G401.6 (cell line): Measurements from ENCODE around the gene LYRM1.
"Not testable (repeated sequence)": the region's sequence is repeated elsewhere in the genome, so short reads cannot be mapped to it uniquely, and the experiment has no call there.

Experiments used
- FAIRE-seq: peaks from 2 replicates; lab custom pipeline; 2012; peaks lifted over from hg19 to GRCh38; lab: Jason Lieb, UNC

The LYRM1 gene, protein sequence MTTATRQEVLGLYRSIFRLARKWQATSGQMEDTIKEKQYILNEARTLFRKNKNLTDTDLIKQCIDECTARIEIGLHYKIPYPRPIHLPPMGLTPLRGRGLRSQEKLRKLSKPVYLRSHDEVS

DNA sequence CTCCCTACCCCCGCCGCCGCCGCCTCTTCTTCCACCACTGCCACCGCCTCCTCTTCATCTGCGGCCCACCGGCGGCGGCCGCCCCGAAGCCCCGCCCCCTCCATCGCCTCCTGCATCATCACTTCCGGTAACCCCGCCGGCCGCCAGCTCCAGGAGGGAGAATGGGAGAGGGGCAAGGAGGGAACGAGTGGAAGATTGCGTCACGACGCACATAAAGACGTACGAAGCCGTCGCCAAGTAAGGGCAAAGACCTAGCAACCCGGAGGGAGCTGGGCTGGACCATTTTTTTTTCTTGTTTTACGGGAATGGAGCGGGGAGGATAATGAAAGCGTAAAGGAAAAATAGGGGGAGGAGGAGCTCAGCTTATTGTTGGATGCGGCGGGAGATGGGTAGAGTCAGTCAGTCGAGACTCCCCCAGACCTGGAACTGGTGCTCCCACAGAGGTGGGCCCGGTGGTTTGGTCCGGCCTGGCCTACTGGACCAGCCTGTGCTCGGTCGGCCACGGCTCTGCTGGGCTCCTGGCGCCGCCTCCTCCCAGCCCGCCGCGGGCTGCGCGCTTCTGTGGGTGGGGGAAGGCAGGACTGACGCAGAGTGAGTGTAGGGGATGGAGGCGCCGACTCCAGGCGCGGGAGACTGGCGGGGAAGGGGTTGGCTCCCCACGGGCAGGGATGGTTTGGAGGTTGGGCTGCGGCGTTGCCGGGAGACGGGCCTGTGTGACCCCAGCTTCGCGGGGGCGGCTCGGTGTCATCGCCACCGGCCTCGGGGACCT is at the start of gene LYRM1, which contains the start of gene DCUN1D3:
TSS of gene LYRM1 (plus strand) at position 473 of the 769 bp plus-strand sequence. CDS start 14,785 bp downstream, outside the sequence.
TSS of gene DCUN1D3 (minus strand) at position 60 of the 769 bp plus-strand sequence. CDS start 37,820 bp downstream, outside the sequence.
- FAIRE-seq, result peak; percentile 96

DNA sequence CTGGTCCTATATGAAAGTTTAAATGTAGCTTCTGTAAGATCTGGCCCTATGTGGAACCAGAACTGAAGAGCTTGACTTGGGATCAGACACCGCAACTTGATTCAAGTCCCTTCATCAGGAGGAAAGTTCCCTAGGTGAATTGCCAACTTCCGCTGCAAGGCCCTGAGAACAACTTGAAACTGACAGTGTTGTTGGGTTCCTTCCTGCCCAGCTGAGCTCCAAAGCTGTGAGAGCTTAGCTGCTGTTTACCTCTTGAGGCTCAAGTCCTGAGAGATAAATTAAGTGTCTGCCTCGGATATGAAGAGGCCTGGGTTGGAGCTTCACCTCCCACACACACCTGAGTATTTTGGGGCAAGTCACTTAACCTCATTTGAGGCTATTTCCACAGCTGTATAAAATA is 49.6 kb upstream of the LYRM1 start:
- no peak for FAIRE-seq

DNA sequence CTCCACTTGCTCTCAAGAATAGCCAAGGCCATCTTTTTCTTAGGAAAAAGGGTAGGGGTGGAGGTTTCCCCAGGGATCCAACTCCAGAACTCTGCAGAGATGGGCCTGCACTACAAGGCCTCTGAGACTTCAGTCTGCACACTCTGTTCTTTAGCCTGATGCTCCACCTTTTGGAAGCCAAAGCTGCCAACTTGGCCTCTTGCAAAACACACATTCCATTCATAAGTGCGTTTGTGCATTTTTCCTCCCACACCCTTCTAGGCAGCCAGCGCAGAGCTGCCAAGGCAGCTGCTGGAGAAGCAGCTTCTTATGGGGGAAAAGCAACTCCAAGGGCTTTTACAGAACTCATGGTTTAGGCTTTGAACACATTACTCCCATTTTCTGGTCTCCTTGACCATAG is 49.0 kb upstream of the LYRM1 start:
- FAIRE-seq, result no peak

DNA sequence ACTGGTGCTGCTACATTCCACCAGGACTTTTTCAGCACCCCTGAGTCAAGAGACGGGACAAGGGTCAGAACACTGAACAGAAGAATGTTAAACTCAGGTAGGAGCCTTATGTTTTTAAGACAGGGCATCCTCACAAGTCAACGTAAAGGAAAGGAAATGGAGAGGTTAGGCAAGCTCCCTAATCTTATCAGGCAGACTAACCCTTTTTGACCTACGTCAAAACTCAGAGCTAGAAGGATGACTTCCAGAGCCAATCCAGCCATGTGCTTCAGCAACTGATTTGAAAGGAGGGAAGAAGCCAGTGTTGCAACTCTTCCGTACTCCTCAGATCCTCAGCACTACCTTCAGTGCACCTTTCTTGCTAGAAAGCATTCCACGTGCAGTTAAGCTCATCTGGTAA is 47.4 kb upstream of the LYRM1 start:
- FAIRE-seq, result no peak

DNA sequence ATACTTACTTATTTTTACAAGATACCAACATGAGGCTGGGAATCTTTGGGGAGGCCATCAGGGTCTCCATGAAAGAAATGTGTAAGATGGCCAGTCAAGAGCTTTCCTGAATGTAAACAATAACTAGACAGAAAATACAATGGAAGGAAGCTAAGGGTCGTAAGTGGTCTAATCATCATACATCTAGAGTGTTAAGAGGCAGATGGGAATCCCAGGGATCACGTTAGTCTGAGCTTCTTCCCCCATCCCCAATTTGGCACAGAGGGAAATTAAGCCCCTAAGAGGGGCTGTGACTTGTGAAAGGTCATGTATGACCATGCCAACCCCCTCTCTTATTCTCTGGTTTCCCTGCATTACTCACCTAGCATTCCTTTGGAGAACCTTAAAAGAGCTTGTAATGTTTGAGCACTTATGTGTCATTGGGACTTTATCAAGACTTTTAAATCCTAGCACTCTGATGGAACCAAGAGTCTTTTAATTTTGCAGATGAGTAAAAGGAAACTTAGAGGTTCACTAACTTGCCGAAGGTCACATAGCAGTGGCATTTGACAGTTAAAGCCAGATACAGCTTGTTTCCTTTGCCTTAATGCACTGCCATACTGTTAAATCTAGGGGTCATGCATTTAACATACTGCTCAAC is 46.5 kb upstream of the LYRM1 start:
- FAIRE-seq, result no peak

DNA sequence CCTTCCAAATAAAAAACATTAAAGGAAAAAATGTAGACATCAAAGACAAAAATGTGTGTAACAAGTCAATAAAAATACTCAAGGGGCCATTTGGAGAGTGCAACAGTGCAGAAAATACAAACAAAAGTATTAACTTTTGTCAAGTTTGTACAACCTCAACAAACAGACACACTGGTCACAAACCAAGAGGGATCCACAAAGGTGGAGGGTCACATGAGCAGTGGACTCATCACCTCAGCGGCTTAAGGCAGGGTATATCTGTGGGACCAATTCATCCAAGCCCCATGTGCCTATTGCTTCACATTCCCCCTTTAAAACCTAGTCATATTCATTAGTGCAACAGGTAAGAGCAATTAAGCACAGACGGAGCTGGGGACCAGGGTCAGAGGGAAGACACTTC is 45.6 kb upstream of the LYRM1 start:
- no peak for FAIRE-seq

DNA sequence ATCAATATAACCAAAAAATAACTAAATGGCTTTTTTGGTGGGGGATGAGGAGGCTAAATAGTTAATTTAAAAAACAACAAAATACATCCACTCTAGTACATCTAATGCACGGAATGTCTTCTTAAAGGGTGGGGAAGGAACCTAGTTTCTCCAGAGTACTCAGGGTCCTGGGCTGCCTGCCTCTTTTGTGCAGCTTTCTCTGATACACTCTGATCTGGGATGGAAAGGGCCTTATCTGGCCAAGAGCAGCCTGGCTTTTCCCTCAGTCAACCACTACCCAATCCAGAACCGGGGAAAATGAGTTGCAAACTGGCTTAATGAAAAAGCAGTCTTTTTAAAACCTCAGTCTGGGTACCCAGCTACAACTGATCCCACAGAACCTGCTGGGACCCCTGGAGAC is 43.3 kb upstream of the LYRM1 start:
- no peak for FAIRE-seq

DNA sequence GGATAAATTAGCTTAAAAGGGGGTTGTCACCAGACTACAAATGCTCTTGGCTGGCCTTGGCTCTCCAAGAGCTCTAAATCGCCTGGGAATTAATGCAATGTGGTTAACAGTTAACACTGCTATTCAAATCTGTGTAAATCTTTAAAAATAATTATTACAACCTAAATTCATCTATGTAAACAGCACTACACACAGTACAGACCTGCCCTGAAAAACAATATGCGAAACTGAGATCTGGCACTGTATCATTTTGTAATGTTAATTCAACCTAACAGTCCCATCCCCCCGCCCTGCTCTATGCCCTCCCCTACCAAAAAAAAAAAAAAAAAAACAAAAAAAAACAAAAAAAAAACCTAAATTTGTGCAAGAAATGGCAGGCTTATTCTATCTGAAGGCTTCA is 41.3 kb upstream of the LYRM1 start:
- FAIRE-seq, result no peak

DNA sequence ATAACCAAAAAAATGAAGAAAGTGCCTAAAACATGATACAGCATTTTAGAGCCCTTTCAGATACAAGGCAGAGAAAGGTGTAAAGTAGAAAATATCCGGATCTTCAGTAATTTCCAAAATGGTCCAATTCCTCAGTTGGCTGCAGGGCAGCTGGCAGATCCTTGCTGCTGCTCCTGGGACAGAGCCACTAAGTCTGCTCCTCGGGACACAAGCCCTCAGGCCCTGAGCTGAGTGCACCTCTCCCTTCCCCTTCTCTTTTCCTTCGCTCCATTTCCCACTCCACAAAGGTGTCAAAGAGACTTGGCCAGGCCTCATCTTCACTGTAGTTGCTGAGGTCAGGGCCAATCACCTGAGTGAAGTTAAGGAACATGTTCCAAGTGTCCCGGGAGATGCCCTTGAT is 40.9 kb upstream of the LYRM1 start:
- no peak for FAIRE-seq

DNA sequence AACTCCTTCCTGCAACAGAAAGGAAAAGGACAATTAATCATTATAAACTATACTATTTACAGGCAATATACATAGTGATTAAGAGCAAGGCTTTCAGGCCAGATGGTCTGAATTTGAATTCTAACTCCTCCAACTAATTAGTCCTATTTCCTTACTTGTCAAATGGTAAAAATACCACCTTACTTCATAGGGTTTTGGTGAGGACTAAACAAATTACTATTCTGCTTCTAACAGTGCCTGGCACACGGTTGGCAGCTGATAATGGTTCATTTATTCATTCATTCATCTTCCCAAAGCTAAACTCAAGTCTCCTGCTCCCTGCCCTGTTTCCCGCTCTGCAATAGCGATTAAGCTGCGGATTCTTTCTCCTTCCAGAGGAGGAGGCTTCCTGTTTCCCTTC is 40.2 kb upstream of the LYRM1 start:
- FAIRE-seq, result no peak

DNA sequence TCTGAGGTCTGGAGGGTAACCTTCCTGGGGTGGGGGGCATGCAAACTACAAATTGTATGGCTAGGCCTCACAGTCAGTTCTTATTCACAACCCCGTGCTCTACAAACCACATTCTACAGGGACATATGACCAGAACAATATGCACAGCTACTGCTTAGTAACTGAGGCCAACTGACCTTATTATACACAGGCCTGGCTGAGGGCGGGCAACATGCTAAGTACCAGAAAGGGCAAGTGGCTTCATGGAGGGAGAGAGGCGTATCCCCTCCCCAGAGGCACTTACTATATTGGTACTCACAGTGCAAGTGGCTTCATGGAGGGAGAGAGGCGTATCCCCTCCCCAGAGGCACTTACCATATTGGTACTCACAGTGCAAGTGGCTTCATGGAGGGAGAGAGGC is 39.6 kb upstream of the LYRM1 start:
- FAIRE-seq, result not testable (repeated sequence)

DNA sequence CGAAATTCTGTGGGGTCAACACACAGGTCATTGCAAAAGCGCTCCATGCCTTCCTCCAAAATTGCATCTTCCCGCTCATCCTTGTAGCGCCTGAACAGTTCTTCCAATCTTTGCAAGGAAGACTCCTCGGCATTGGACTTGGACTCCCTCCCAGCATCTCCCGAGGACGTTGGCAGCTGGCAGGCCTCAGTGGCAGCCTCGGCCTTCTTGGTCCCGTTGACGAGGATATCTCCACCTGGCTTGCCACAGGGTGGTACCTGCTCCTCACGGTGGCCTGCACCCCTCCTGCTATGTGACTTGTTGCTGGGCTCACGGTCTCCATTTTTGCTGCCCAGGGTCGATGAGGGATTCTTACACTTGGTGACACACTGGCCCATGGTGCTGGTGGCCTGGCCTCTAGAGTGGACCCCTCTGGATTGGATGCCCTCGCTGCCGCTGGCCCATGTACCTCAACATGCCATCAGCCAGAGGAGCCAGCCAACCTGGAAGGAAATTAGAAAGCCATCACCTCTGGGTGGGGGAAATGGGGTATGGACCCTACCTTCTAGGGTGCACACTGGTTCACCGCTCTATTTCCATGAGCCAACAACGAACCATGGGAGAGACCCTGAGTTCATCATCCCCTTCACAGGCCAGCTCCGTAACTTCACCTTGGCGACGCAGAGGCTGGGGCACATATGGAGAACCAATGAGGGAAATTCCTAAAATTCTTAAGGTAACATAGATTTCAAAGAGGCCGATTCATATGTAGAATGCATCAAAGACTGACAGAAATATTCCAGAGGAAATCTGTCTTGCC is 38.2 kb upstream of the LYRM1 start:
- no peak for FAIRE-seq

DNA sequence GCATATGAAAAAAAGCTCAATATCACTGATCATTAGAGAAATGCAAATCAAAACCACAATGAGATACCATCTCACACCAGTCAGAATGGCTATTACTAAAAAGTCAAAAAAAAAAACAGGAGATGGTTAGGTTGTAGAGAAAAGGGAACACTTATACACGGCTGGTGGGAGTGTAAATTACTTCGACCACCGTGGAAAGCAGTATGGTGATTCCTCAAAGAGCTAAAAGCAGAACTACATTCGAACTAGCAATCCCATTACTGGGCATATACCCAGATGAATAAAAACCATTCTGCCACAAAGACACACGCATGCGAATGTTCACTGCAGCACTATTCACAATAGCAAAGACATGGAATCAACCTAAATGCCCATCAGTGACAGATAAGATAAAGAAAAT is 36.2 kb upstream of the LYRM1 start:
- not testable (repeated sequence) for FAIRE-seq

DNA sequence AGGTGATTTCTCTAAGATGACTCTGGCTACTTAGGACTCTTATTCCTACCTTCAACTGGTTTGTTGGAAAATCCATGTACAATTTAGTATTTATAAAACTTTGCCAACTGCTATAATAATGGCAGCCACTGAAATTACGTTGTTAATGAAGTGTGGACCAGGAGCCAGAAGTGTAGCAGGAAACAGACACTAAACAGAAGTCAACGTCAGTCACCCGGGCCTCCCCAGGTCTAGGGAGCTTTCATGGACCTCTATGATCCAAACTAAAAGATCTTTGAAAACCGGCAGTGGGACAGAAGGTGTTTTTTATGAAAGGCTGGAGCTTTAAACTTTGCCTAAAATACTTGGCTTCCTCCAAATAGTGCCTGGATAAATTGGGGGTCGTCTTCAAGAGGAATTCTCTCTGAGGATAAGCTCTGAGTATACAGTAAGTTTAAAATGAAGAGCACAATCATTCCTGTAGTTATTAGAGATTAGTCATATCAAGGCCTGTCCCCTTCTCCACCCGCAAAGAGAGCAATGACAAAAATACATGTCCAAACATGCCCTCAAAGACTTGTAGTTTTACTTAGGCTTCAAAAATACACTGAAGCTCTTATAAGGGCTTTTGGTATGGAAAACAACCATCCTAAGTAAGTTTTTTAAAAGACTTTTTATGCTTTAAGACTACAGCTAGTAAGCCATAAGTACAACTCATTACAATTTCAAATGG is 35.0 kb upstream of the LYRM1 start:
- no peak for FAIRE-seq

DNA sequence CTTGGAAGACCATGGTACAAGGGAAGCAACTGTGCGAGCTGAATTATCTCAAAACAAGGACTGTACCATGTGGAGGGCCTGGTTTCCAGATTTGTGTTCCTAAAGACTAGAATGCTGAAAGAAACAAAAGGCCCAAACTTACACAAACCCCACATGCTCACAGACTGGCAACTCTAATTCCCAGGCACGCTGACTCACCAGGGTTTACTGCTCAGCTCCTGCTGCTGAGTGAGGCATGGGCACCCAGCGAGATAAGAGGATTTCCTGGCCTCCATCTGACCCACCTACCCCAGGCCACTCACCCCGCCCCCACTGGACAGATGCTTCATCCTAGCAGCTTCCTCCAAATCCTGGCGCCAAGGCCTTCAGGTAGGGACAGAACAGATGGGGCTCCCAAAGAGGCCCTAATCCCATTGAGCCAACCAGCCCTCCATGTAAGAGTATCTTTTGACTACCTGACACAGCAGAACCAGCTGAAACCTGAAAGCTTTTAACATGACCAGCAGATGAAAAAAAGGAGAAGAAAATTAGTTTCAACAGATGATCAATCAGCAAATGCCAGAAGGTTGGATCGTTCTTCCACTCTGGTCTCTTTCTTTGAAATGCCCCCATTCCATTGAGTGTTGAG is 34.3 kb upstream of the LYRM1 start:
- FAIRE-seq, result no peak

DNA sequence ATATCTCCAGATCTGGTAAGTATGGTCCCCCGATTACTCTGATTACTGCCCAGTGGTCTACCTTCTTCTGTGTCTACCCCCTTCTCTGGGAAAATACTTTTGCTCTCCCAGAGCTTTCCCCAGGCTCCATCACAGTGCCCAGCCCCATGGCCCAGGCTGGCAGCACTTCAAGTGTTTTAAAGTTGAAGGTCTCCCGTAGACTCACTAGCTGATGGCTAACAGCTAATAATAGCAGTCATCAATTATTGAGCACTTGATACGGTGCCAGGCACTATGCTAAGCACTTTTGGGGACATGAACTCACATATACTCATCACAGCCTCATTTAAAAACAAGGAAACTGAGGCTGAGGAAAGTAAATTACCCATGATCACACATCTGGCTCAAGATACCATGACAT is 33.8 kb upstream of the LYRM1 start:
- no peak for FAIRE-seq

DNA sequence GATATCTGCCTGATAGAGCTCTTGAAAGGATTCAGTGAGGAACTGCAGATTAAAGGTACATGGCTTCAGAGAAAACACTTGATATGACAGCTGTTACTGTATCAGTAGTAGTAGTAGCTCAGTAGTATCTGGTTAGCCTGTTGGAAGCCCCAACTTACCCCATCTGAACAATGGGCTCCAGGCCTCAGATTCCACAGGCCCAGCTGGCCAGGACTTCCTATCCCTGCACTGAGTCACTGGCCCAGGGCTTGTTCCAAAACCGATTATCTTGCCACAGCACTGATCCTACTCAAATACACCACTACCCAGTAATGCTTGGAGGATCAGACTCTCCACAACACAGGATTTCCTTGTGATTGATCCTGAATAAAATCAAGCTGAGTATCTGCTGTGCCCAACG is 33.0 kb upstream of the LYRM1 start:
- no peak for FAIRE-seq

DNA sequence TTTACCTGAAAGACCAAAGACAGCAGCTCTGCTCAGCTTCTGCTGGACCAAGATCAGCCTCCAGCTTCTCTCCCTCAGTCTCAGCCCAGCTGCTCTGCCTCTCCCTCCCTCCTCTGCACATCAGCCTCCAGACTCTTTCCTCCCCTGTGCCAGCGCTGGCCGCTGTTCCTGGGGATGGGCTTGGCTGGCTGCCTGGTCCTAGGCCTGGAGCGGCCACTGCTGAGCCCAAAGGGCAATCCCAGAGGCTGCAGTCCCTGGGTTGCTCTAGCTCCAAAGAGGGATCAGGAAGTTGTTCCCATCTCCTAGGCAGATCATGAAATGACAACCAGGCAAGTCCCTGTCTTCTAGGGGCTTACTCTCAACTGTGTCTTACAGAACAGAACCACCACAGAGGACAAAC is 31.7 kb upstream of the LYRM1 start:
- no peak for FAIRE-seq

DNA sequence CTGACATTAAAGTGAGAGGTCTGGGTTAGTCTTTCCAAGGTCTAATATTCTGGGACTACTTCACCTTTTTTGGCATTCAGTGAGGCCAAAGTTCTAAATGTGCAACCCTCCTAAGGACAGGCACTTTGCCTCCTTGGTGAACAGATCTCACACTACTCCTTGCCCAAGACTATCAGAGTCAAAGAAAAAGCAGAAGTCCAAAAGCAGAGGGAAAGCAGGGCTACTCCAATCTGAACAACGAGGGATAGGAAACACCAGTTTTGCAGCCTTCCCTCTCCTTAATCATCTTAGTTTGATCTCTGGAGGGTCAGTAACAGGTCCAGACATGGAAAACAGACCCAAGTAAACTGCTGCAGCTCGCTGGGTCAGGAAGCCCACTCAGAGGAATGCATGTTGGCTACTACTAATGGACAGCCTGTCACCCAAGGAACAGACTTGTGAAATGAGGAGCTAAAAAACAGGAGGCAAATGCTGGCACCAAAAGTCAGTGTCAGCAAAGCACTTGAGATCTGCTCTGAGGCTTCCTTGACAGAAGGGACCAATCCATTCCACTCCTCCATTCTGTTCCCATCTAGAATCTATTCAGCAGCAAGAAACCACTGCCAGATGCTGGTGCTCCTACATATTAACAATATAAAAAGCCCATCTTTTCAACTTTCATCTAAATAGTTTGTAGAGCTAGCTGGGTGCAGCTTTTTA is 30.3 kb upstream of the LYRM1 start:
- no peak for FAIRE-seq

DNA sequence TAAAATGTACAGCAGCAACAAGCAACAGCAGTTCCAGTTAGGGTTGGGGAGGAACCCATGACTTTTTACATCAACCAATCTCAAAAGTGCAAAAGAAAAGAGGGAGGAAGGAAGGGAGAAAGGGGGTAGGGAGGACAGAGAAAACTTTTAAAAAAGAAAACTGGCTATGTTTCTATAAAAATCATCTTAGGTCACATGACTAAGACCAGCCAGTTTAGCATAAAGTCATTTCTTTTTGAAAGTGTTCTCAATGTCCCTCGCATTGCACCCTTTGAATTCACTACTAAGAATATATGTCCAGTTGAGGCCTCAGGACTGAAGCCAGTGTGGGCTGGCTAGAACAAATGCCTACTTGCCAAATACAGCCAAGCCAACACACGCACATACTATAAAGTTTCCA is 29.3 kb upstream of the LYRM1 start:
- FAIRE-seq, result no peak
